ENCODE measurements around the gene TUBD1.
"Not testable (repeated sequence)": the region's sequence is repeated elsewhere in the genome, so short reads cannot be mapped to it uniquely, and the experiment has no call there.

Gene TUBD1

DNA sequence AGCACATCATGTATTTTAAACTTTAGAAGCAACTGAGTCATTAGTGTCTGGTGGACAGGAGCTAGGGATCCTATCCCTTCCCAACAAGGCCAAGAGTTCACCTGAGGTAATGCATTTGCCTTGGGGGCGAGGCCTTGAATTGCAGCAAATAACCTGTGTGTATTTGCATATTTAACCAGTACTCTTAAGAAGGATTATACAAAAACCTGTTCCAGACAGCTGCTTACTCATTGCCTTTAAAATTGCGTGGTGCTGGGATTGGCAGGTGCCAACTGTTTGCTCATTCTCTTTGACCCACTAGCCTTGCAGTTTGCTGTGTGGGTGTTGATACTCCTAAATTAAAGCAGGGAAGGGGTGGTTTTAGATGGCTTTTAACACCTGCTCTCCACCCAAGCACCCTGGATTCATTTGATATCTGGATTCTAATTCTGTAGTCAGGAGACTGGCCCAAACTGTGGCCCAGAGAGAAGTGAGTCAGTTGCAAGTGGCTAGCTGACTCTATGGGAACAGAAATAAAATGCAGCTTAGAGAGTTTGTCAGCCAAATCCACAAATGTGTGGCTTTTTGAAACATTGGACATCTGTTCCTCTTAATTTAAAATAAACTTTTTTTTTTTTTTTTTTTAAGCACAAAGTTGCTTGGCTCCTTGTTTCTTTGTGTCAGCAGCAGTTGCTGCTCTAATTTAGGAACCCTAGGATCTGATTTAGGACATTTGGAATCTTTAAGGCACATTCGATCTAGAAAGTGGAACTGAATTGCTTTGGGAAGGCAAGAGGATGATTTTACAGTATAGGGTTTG is 46.9 kb downstream of the TUBD1 start:
- no peak for DNase-seq (ENCODE audit: low read depth, low spot score)

DNA sequence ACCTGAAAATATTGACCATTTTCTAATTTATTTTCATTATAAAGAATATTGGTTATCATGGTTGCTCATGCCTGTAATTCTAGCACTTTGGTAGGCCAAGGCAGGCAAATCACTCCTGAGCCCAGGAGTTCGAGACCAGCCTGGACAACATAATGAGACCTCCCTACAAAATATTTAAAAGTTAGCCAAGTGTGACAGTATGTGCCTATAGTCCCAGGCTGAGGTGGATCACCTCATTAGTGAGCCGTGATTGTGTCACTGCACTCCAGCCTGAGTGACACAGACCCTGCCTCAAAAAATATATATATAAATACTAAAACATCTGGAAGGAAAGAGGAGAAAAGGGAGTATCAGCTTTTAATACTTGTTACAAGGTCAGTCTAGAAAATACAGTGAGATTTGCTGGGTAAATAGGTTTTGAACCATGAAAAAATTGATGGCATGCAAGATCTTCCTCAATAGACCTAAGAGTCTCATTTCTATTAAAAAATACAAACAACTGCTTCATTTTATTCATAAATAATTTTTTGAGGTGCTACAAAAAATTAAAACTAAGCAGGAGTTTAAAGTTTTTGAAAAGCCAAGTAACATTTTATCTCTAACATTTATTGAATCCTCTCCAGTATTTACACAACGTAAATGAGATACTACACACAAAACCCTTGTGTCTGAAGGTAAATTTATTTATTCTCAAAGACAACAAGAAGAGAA is 47.7 kb downstream of the TUBD1 start:
- DNase-seq (ENCODE audit: low read depth, low spot score): no peak

DNA sequence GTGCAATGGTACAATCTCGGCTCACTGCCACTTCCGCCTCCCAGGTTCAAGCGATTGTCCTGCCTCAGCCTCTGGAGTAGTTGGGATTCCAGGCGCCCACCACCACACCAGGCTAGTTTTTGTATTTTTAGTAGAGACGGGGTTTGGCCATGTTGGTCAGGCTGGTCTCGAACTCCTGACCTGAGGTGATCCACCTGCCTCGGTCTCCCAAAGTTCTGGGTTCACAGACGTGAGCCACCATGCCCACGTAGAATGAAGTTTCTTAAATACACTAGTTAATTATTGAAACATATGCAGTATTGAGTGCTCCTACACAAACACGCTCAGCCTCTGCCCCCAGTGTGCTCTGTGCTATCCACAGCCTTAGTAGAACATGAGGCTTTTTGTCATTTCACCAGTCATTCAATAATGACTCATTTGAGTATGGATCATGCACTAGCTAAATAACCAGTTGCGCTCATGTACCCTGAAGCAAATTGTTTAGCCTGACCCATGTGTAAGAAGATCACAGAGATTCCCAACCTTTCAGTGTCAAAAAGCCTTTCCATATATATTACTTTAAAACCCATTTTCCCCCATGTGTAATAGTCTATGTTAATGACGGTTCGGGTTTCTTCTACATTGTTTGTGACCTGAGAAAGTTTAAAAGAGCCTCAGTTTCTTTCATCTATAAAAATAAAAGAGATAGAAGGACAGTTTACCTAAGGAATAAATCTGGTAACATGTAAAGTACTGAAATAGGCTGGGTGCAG is 49.7 kb downstream of the TUBD1 start:
- no peak for DNase-seq (ENCODE audit: low read depth, low spot score)

DNA sequence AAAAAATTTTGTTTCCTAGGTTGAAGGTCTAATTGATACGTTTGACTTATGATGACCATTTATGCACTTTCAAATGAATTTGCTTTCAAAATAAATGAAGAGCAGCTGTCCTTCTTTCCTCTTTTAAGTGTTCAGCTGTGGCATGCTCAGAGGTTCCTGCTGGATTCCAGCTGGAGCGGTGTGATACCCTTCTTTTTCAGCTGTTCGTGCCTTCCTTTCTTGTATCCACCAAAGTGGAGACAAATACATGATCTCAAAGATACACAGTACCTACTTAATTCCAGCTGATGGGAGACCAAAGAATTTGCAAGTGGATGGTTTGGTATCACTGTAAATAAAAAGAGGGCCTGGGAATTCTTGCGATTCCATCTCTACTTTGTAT is 50.9 kb downstream of the TUBD1 start:
- DNase-seq (ENCODE audit: low read depth, low spot score): not testable (repeated sequence)

DNA sequence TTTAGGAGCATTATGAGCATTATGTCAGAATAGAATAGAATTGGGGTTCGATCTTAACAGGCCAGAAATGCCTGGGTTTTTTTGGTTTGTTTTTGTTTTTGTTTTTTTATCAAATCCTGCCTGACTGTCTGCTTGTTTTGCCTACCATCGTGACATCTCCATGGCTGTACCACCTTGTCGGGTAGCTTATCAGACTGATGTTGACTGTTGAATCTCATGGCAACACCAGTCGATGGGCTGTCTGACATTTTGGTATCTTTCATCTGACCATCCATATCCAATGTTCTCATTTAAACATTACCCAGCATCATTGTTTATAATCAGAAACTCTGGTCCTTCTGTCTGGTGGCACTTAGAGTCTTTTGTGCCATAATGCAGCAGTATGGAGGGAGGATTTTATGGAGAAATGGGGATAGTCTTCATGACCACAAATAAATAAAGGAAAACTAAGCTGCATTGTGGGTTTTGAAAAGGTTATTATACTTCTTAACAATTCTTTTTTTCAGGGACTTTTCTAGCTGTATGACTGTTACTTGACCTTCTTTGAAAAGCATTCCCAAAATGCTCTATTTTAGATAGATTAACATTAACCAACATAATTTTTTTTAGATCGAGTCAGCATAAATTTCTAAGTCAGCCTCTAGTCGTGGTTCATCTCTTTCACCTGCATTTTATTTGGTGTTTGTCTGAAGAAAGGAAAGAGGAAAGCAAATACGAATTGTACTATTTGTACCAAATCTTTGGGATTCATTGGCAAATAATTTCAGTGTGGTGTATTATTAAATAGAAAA is 51.5 kb downstream of the TUBD1 start:
- DNase-seq (ENCODE audit: low read depth, low spot score): not testable (repeated sequence)

DNA sequence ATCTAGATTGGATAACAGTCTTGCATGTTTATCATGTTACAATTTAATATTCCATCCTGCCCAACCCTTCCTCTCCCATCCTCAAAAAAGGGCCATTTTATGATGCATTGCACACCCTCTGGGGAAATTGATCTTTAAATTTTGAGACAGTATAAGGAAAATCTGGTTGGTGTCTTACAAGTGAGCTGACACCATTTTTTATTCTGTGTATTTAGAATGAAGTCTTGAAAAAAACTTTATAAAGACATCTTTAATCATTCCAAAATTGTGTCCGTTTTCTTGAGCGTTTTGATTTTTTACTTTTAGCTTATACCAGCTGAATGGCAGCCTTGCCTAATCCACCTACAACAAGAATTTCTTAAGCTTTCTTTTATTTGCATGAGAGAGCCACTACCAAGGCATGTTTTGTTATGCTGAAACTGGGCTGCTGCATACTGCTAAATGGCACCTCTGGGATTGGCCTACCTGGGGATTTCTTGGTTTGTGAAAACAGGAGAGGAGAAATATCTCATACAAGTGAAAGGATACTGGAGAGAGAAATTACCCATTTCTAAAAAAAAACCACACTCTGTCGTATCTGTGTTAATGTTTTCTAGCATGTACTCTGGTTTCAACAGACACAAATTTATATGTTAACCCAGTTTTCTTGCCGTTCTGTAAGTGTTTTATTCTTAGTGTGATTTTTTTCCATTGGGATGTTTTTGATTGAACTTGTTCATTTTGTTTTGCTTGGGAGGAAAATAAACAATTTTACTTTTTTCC is 52.2 kb downstream of the TUBD1 start:
- DNase-seq (ENCODE audit: low read depth, low spot score): no peak

DNA sequence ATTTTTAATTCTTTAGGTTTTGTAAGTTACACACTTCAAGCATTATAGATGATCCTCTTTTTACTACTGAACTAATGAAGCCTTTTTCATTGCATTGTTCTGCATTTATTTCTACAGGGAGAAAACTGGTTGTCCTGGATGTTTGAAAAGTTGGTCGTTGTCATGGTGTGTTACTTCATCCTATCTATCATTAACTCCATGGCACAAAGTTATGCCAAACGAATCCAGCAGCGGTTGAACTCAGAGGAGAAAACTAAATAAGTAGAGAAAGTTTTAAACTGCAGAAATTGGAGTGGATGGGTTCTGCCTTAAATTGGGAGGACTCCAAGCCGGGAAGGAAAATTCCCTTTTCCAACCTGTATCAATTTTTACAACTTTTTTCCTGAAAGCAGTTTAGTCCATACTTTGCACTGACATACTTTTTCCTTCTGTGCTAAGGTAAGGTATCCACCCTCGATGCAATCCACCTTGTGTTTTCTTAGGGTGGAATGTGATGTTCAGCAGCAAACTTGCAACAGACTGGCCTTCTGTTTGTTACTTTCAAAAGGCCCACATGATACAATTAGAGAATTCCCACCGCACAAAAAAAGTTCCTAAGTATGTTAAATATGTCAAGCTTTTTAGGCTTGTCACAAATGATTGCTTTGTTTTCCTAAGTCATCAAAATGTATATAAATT is 53.0 kb downstream of the TUBD1 start:
- no peak for DNase-seq (ENCODE audit: low read depth, low spot score)

DNA sequence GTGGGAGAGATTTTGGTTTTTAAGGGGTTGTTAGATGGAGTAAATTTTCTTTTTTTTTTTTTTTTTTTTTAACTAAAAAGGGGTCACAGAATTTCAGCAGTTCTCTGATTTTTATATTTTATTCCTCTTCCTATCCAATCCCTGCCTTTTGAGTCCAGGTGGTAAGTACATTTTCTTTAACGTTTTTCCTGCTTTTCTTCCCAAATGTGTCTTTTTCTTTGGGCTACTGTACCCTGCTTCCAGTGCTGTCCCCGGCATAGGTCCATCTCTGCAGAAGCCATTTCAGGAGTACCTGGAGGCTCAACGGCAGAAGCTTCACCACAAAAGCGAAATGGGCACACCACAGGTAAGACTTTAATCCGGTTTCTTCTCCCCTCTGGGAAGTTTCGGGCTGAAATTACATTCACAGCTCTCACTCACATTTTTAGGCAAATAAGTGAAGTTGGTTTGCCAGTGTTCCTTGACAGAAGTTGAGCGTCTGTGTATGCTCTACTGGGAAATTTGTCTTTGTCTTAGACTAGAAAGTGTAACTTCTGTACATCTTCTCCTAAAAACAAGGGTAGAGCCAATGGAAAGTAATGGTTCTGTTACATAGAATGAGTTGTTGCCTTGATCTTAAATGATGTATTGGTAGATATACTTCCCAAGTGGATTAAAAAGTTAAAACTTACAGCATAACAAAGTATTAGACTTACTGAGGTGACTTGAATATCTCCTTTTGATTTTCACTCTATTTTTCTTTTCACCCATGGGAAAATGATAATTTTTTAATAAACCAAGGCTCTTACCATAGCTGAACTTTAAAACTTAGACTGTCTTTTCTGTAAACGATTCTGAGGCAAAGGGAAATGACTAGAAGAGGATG is 54.5 kb downstream of the TUBD1 start:
- DNase-seq (ENCODE audit: low read depth, low spot score): no peak

DNA sequence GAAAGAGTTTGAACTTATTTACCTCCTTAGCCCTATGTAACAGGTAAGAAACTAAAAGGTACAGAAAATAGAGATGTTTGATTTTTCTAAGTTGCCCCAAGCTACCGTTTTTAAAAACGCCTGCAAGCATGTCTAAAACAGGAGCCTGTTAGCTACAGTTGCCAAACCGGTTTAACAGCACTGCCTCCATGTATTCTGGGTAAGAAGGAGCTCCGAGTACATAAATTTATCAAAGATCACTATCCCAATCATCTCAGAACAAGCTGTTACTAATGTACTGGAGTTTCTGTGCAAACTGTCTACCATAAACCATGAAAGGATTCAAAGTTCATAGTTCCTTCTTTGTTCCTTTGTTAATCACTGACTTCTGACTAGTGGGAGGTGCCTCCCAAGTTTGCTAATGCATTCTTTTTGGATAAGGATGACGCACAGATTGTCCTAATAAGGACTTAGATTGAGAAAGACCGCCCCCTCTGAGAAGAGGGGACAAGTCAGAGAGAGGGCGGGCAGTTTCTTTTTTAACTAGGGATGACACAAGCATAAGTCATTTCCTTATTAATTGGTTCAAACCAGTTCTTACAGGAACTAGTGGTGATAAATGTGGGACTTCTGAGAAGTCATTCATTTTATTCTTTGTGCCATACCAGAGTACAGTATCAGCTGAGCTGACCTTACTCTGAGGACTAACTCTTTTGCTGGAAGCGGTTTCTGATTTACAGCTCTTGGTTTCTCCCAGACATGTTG is 55.3 kb downstream of the TUBD1 start:
- DNase-seq (ENCODE audit: low read depth, low spot score): peak; percentile 66

DNA sequence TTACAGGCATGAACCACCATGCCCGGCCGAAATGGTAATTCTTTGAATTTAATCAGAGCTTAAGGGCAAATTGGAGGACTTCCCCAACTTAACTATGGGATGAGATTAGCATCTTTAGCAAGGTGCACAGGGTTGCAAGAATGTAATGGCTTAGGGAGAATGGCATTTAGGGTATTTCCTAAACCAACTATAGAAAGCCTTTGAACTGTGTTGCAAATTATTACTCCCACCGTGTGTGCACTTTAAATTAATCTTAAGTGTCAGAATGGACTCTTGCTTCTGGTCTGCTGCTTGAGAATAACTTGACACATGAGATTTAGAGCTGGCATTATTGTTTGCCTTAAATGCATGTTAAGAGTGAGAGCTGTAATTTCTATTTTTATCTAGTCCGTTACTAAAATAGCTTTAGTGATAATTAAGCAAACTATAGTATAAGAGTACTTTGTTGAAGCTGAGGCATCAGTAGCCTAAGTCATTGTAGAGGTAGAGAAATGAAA is 59.8 kb downstream of the TUBD1 start:
- no peak for DNase-seq (ENCODE audit: low read depth, low spot score)

DNA sequence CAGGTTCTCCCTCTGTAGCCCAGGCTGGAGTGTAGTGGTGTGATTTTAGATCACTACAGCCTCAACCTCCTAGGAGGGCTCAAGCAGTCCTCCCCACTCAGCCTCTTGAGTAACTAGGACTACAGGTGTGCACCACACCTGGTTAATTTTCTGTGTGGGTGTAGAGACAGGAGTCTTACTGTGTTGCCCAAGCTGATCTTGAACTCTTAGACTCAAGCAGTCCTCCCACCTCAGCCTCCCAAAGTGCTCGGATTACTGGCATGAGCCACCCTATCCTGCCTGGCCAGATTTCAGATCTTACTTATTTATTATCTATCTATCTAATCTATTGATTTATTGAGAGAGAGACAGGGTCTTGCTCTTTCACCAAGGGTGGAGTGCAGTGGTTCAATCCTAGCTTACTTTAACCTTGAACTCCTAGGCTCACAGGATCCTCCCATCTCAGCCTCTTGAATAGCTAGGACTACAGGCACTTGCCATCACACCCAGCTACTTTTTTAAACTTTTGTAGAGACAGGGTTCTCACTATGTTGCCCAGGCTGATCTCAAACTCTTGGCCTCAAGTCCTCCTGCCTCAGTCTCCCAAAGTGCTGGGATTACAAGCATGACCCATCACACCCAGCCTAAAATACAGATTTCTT is 61.8 kb downstream of the TUBD1 start:
- no peak for DNase-seq (ENCODE audit: low read depth, low spot score)

DNA sequence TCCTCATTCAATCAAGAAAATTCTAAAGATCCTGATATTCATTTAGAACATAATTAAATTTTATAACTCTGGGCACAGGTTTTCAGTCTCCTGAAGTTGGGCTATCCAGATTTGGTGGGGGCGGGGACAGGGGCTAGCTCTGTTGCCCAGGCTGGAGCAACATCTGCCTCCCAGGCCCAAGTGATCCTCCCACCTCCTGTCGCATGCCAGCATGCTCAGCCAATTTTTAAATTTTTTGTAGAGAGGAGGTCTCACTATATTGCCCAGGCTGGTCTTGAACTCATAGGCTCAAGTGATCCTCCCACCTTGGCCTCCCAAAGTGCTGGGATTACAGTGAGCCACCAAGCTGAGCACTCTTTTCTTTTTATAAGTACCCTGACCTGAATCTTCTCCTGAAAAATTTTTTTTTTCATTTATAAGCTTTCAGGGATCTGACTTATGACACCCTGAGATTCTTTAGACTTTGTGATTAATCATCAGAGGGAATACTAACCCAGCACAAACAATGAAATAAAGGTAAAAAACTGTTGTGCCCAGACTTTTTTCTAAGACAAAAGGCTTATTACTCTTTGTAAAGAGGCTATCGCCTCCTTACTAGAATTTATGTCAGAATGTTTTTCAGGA is 62.6 kb downstream of the TUBD1 start:
- DNase-seq (ENCODE audit: low read depth, low spot score): no peak

DNA sequence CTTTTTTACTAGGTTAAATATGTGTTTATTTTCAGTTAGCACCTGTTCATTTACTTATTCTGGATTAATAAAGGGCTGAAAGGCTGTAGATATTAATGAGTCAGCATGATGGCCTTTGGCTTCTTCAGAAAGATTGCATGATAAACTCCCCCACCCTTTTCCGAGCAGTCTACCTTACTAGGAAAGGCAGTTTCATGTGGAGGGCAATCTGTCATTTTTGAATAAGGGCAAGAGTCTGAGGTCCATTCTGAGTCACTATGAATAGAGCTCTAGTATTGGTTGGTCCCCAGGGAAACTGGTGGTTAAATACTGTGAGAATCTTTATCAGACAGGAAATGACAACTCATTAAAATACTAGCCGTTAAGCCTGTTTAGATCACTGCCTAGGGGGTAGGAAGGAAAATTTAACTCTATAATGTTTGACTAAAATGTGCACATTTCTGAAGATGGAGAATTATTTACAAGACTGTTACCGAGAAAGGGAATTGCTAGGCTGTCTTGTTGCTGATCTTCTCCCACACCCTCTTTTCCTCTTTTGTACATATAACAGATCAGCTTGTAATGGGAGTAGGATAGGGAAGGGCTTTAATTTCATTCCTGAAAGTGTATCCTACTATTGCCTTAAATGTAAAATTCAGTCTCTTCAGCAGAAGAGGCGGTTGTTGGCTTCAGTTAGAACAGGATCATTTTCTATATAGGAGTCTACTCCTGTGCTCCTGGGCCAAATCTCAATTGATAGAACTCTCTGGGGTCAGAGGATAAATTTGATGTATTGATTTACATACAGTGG is 63.3 kb downstream of the TUBD1 start:
- DNase-seq (ENCODE audit: low read depth, low spot score): no peak

DNA sequence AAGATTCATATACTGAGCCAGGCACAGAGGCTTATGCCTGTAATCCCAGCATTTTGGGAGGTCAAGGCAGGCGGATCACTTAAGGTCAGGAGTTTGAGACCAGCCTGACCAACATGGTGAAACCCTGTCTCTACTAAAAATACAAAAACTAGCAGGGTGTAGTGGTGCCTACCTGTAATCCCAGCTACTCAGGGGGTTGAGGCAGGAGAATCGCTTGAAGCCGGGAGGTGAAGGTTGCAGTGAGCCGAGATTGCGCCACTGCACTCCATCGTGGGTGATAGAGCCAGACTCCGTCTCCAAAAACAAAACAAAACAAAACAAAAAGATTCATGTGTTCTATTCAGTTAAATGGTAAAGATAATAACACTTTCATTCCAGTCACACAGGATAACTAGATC is 63.9 kb downstream of the TUBD1 start:
- DNase-seq (ENCODE audit: low read depth, low spot score): not testable (repeated sequence)

DNA sequence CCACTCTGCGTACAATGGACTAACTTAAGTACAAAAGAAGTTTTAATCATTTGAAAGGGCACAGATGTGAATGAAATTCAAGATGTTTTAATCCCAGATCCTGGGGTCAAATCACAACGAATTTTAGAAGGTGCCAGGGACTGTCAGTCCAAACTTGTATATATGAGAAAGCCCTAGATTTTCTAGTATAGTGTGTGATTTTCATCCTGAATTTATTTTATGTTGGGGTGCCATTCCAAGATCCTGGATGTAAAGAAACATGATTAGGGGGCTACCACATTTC is 64.3 kb downstream of the TUBD1 start:
- DNase-seq (ENCODE audit: low read depth, low spot score): no peak

DNA sequence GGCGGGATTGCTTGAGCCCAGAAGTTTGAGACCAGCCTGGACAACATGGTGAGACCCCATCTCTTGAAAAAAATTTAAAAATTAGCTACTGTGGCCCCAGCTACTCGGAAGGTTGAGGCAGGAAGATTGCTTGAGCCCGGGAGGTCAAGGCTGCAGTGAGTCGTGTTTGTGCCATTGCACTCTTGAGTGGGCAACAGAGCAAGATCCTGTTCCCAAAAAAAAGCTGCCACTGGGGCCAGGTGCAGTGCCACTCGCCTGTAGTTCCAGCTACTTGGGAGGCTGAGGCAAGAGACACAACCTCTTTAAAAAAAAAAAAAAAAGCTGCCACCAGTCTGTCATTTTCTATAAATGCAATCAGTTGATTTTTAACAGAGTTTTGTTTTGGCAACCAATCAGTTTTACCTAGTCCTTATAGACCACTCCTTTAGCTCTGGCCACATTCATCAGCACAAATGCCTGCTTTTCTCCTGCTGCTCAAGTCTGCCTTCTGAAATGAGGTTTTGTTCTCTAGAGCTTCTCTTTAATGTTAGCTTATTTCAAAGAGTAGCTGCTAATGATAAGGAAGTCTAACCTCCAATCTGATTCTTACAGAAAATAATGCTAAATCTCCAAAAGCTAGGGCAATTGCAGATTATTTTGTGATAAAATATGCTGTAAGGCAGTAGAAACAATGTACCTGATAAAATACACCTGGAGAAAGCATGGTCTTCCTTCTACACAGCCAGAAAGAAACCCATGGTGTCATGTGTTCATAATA is 64.8 kb downstream of the TUBD1 start:
- DNase-seq (ENCODE audit: low read depth, low spot score): no peak
